Inferior parietal cortex (tissue), 1 donor: ENCODE results near the gene MCC.

ENCODE experiments used
- DNase-seq: peaks from one replicate; pipeline ENCODE4 v3.0.0-alpha.2; 2016; ENCODE audit errors: extremely low spot score

The MCC gene

GRCh38 chr5:113487781-113488644 lies at the start of gene MCC:
MCC (minus strand) TSS chr5:113488453.
- DNase-seq = peak; percentile 42

DNA sequence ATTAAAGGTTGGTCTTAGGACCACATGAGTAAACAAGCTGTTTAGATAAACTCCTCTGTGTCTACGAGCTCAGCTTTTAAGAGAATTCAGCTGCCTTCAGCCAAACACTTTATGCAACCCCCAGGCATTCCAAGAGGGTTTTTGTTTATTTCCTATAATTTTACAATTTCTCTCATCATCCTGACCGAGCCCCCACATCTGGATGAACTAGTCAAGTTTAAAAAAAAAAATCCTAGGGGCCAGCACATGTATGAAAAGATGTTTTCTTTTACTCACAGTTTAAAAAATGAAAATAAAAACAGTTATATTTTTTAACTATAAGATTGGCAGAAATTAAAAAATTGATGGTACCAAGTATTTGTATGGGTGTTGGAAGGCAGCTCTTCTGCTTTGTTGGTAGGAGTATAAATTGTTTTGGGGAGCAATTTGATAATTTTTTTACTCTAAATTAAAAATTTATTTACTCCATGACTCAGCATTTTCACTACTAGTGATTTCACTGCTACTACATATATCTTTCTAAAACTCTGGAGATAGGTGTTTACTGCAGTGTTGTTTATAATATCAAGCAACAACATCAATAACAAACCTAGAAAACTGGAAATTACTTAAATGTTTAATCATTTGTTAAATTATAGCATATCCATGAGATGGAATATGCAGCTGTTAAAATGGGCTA lies 43.4 kb upstream of the MCC start:
- no peak for DNase-seq

GRCh38 chr5:113527746-113528145 lies 39.5 kb upstream of the MCC start:
- DNase-seq = no peak

DNA sequence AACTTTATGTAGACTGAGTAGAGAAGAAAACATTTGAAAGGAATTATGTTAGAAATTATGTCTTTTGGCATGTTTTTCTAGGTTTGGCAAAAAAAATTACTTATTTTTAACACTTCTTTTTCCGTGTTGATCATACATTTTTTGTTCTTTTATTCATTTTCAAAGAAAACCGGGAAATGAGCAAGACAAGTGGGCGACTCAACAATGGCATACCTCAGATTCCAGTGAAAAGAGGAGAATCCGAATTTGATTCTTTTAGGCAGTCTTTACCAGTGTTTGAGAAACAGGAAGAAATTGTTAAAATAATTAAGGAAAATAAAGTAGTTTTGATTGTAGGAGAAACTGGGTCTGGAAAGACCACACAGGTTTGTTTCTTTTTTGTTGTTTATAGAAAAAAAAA lies 38.2 kb upstream of the MCC start:
- DNase-seq = no peak

- no peak for DNase-seq
These were observed 36.7 kb upstream of the MCC start for GRCh38 chr5:113524927-113525326.

DNA sequence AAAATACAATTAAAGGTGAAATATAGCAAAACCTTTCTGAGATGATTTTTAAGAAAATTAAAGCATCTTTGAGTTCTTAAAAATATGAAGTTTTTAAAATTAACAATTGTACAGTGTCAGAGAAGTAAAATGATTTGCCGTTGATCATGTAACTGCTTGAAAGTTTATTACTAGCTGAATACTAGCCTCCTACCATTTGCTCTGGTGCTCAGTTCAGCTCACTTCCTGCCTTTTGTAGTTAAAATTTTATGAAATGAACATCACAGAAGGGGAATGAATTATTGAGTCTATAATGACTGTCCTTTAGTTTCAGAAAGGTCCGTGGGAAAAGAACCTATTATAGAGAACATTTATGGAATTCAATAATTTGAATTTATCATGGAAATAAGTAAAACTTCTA lies 34.9 kb upstream of the MCC start:
- no peak for DNase-seq

DNA sequence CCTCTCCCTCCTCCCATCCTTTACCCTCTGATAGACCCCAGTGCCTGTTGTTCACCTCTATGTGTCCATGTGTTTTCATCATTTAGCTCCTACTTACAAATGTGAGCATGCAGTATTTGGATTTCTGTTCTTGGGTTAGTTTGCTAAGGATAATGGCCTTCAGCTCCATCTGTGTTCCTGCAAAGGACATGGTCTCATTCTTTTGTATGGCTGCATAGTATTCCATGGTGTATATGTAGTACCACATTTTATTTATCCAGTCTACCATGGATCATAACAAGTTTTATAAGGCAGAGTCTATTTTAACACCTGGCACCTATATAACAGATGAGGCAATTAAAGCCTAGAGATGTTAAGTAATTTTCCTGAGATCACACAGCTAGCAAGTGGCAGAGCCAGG lies 32.6 kb upstream of the MCC start:
- no peak for DNase-seq

DNA sequence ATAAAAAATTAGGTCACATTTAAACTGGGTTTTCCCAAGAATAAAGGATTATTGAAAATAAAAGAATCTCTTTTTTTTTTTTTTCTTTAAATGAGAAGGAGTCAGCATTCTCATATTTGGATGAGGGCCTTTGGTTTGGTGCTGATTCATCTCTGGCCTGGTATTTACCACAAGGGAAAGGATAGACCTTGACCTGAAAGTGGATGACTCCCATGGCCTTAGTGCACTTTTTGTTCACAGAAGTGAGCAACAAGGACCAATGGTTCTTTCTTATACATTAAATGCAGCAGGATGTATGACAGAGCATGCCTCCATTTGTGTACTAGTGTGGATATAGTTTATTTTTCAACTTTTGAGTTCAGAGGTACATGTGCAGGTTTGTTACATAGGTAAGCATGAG lies 32.2 kb upstream of the MCC start:
- DNase-seq = no peak

- no peak for DNase-seq
These were observed 31.2 kb upstream of the MCC start for GRCh38 chr5:113519412-113519811.

- DNase-seq = no peak
These were observed 30.6 kb upstream of the MCC start for GRCh38 chr5:113518884-113519283.

DNA sequence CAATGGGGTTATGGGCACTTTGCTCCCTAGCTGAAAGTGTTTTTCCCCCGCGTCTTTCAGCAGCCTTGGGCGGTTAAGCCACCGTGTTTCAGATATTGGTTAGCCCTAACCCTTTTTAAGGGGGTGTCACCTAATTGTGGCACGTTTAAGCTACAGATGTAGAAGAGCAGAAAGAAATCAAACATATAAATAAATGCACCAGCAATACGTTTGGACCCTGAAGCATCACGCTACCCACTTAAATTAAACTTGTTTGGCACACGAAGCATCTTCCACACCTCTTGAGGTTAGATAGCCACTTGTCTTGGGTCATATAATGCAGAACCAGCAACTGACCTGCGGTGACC lies 26.0 kb upstream of the MCC start:
- DNase-seq = no peak

DNA sequence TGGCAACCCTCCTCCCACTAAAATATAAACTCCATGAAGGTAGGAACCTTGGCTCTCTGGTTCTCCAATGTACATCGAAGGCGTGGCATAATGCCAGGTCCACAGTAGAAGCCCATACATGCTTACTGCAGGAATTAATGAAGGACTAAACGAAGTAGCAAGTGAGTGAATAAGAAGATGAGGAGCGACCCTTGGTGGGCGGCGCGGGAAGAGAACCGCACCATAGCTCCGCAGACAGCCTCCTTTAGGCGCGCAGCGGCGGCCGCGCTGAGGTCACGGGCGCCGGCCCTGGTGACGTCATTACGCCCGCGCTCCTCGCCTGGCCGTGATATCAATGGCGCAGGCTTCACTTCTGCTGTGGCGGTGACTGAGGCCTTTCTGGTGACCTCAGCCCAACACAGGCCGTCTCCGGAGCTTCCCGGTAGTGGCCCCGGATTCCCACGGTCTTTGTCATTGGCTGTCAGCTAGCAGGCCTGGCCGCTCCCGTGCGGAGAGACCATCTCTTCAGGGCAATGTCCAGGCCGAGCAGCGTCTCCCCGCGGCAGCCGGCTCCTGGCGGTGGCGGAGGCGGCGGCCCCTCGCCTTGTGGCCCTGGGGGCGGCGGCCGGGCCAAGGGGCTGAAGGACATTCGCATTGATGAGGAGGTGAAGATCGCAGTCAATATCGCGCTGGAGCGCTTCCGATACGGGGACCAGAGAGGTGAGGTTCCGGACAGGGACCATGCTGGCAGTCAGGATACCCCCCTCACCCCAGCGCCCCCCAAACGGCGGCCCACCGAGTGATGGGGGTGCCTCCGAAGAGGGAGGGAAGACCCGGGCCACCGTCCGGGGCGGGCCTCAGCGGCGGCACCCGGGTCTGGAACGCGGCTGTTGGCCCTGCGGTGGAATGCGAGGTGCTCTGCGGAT lies 25.4 kb upstream of the MCC start, which contains the start of gene YTHDC2:
Gene YTHDC2 (plus strand): TSS at position 311 of the 905 bp plus-strand sequence. CDS start 202 bp downstream, at position 513.
- DNase-seq = peak; percentile 86

DNA sequence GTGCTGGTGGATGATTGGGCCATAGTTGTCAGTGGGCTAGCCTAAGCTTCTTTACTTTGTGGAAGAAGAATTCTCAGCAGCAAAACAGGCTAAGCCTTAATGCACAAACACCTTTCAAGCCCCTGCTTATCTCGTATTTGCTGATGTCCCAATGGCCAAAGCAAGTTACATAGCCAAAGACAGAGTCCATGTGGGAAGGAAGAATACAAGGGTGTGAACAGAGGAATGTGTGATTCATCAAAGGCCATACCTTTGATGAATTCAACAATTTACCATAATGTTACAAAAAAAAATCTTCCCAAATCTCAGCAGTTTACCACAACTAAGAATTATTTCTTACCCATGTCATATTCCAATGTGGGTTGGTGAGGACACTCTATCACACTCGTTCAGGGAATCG lies 24.1 kb upstream of the MCC start:
- no peak for DNase-seq

DNA sequence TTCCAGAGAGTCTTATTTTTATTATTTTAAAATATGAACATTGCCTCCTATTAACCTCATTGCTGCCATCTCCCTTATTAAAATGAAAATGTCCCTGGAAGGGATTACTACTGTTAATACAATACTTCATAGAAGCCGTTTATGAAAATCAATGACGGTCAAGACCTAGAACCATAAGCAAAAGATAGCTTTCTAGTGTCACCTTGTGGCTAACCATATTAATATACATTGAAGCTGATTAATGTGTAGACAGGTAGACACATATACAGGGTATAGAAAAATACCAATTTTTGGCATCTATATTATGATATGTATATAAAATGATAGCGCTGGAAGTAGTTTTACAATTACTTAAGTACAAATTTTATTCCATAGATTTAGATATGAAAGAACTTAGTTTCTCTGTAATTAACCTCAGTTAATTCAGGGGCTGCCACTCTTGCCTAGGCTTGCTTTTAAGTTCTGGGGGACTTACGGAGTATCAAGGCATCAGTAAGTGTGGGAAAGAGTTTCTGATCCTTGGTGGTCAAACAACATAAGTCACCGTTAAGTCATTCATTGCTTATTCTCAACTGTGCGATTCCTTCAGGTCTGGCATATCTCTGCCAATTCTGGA lies 22.7 kb upstream of the MCC start:
- DNase-seq = no peak

DNA sequence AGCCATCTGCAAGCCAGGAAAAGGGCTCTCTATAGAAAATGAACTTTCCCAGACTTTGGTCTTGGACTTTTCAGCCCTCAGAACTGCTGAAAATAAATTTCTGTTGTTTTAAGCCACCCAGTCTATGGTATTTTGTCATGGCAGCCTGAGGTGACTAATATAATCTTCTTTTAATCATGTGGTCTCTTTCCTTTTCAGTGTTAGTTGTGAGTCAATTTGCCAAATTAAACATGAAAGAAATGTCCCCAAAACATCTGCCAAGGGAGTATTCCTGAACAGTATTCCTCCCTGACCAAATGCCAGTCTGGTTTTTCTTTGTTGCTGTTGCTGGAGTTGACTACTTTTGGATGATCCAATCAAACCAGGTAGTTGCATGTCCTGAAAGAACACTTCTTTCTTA lies 20.5 kb upstream of the MCC start:
- DNase-seq = no peak

DNA sequence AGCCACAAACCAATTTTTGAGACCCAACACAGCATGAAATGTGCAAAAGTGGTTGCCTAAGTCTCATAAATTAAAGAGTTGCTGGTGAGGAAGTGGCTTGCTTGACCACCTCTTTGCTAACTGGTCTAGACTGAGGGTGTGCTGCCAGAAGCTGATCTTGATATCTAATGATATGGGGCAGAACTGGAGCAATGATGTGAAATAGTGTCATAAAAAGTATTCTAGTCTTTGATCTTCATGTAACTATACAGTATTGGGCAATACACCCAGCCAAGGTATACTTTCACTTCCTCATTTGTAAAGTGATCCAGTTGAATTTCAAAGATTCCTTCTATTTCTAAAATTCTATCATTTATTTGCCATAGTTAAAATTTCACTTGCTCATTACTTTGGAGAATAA lies 19.3 kb upstream of the MCC start:
- no peak for DNase-seq

DNA sequence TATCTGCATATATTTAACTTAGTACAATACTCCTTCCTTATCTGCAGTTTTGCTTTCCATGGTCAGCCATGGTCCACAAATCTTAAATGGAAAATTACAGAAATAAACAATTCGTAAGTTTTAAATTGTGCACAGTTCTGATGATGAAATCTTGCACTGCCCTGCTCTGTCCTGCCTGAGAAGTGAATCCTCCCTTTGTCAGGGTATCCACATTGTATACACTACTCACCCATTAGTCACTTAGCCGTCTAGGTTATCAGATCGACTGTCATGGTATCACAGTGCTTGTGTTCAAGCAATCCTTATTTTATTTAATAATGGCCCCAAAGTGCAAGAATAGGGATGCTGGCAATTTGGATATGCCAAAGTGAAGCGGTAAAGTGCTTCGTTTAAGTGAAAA lies 16.9 kb upstream of the MCC start:
- DNase-seq = no peak

DNA sequence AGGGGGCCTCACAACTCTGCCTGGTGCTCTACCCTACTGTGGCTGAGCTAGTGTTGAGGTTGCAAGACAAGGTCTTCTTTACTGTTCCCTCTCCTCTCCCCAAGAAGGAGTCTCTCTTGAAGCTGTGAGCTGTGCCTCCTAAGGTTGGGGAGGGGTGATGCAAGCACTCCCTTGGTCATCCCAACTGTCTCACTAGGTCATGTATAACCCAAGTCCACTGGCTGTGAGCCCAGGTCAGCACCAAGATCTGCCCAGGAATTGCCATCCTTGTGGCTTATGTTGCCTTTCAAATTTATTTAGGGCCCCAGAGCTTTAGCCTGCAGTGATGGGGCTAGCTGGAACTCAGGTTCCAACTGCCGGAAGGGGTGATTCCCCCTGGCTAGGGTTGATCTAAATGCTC lies 14.9 kb upstream of the MCC start:
- DNase-seq = no peak

GRCh38 chr5:113502073-113502472 lies 13.8 kb upstream of the MCC start:
- DNase-seq = no peak

GRCh38 chr5:113495422-113495841 lies 7.2 kb upstream of the MCC start:
- DNase-seq = no peak

GRCh38 chr5:113493446-113493845 lies 5.2 kb upstream of the MCC start:
- no peak for DNase-seq

GRCh38 chr5:113491022-113491421 lies 2.8 kb upstream of the MCC start:
- DNase-seq = no peak
